NT2/D1 (cell line): ENCODE data around the gene TGM2.

Experiments used
- DNase-seq: peaks from one replicate; pipeline ENCODE4 v3.0.0-alpha.2; 2011; ENCODE audit warnings: low read depth, low spot score
- H3K27me3 ChIP-seq: 2 replicates; pipeline ENCODE4 v1.6.0; 2011; ENCODE audit warnings: mild to moderate bottlenecking; ENCODE audit not compliant: insufficient read length, insufficient read depth
- H3K36me3 ChIP-seq: 2 replicates; pipeline ENCODE4 v1.6.1; 2011; ENCODE audit warnings: mild to moderate bottlenecking, low read length, mixed read lengths; ENCODE audit not compliant: insufficient read depth, insufficient read length
- H3K4me1 ChIP-seq: 2 replicates; pipeline ENCODE4 v1.5.1; 2011; ENCODE audit not compliant: insufficient read depth, insufficient read length
- H3K4me3 ChIP-seq: 2 replicates; pipeline ENCODE4 v1.5.1; 2011; ENCODE audit warnings: low read depth; ENCODE audit not compliant: insufficient read length
- H3K9ac ChIP-seq: 2 replicates; pipeline ENCODE4 v1.6.0; 2011; ENCODE audit warnings: low read depth; ENCODE audit not compliant: insufficient read length
- H3K9me3 ChIP-seq: 2 replicates; pipeline ENCODE4 v1.5.1; 2011; ENCODE audit warnings: mild to moderate bottlenecking, low read length; ENCODE audit not compliant: insufficient read depth
- SUZ12 ChIP-seq: IDR thresholded peaks from 2 replicates; pipeline ENCODE4 v1.6.1; 2011; ENCODE audit not compliant: insufficient read length, insufficient read depth; ENCODE audit errors: extremely low read depth
- YY1 ChIP-seq: IDR thresholded peaks from 2 replicates; pipeline ENCODE4 v1.6.1; 2011; ENCODE audit not compliant: insufficient read length, insufficient read depth
- ZNF274 ChIP-seq: IDR thresholded peaks from 2 replicates; pipeline ENCODE4 v1.6.1; 2011; ENCODE audit warnings: mild to moderate bottlenecking, low read depth, low read length

The TGM2 gene

GRCh38 chr20:38135651-38136420, 29.2 kb downstream of the TGM2 start:
- H3K4me1 ChIP-seq = peaks cover 12% of the 10 kb centered on the region
- peaks cover 14% of the 10 kb centered on the region for H3K36me3 ChIP-seq
- H3K4me3 ChIP-seq = no peak overlapping the region
- no peak overlapping the region for H3K9ac ChIP-seq
- H3K9me3 ChIP-seq = no peaks in the 10 kb centered on the region
- no peak for DNase-seq
- H3K27me3 ChIP-seq = no peaks in the 10 kb centered on the region
- TF ChIP-seq SUZ12 (no peak), ZNF274 (no peak), YY1 (no peak)

GRCh38 chr20:38135271-38135650, 29.8 kb downstream of the TGM2 start:
- TF ChIP-seq YY1 = no peak
- no peak for TF ChIP-seq SUZ12
- H3K4me1 ChIP-seq = peaks cover 12% of the 10 kb centered on the region
- H3K4me3 ChIP-seq = no peak overlapping the region
- DNase-seq = no peak
- no peaks in the 10 kb centered on the region for H3K9me3 ChIP-seq
- H3K36me3 ChIP-seq = peaks cover 14% of the 10 kb centered on the region
- H3K27me3 ChIP-seq = no peaks in the 10 kb centered on the region
- no peak overlapping the region for H3K9ac ChIP-seq

GRCh38 chr20:38134427-38135270, 30.4 kb downstream of the TGM2 start:
- TF ChIP-seq ZNF274 (no peak), YY1 (no peak), SUZ12 (no peak)

GRCh38 chr20:38133680-38134426, 31.2 kb downstream of the TGM2 start:
- H3K9ac ChIP-seq = no peak overlapping the region
- TF ChIP-seq SUZ12 (no peak), YY1 (no peak), ZNF274 (no peak)
- peaks cover 7% of the 10 kb centered on the region for H3K4me1 ChIP-seq

More at GRCh38 chr20:38134427-38135270, 30.4 kb downstream of the TGM2 start:
- no peaks in the 10 kb centered on the region for H3K9me3 ChIP-seq
- DNase-seq = no peak
- H3K36me3 ChIP-seq = peaks cover 14% of the 10 kb centered on the region
- no peak overlapping the region for H3K9ac ChIP-seq
- H3K4me1 ChIP-seq = peaks cover 11% of the 10 kb centered on the region
- H3K4me3 ChIP-seq = no peak overlapping the region
- H3K27me3 ChIP-seq = no peaks in the 10 kb centered on the region

GRCh38 chr20:38132910-38133501, 32.1 kb downstream of the TGM2 start:
- Histone ChIP-seq H3K27me3 (no peaks in the 10 kb centered on the region), H3K9me3 (no peaks in the 10 kb centered on the region), H3K4me1 (peaks cover 7% of the 10 kb centered on the region), H3K4me3 (no peak overlapping the region), H3K36me3 (peaks cover 11% of the 10 kb centered on the region), H3K9ac (no peak overlapping the region)
- no peak for TF ChIP-seq YY1
- DNase-seq = no peak

More at GRCh38 chr20:38133680-38134426, 31.2 kb downstream of the TGM2 start:
- Histone ChIP-seq H3K4me3 (no peak overlapping the region), H3K27me3 (no peaks in the 10 kb centered on the region), H3K36me3 (peaks cover 14% of the 10 kb centered on the region), H3K9me3 (no peaks in the 10 kb centered on the region)
- DNase-seq = no peak

- TF ChIP-seq ZNF274 = no peak
- TF ChIP-seq YY1 = no peak
- no peak for TF ChIP-seq SUZ12
- no peak for DNase-seq
- Histone ChIP-seq H3K9me3 (no peaks in the 10 kb centered on the region), H3K4me1 (peaks cover 7% of the 10 kb centered on the region), H3K27me3 (no peaks in the 10 kb centered on the region), H3K36me3 (peaks cover 5% of the 10 kb centered on the region), H3K9ac (no peak overlapping the region), H3K4me3 (no peak overlapping the region)
These were observed 32.7 kb downstream of the TGM2 start for GRCh38 chr20:38132156-38132909.
